GM21619 (cell line): Measurements from ENCODE around the gene SLC16A5.
"Not testable (repeated sequence)": the region's sequence is repeated elsewhere in the genome, so short reads cannot be mapped to it uniquely, and the experiment has no call there.

Experiments
- ATAC-seq: cut with Tn5 transposase; IDR thresholded peaks from one replicate; pipeline ENCODE4 v1.9.1; 2021; ENCODE audit not compliant: unreplicated experiment

Gene SLC16A5, protein sequence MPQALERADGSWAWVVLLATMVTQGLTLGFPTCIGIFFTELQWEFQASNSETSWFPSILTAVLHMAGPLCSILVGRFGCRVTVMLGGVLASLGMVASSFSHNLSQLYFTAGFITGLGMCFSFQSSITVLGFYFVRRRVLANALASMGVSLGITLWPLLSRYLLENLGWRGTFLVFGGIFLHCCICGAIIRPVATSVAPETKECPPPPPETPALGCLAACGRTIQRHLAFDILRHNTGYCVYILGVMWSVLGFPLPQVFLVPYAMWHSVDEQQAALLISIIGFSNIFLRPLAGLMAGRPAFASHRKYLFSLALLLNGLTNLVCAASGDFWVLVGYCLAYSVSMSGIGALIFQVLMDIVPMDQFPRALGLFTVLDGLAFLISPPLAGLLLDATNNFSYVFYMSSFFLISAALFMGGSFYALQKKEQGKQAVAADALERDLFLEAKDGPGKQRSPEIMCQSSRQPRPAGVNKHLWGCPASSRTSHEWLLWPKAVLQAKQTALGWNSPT

DNA sequence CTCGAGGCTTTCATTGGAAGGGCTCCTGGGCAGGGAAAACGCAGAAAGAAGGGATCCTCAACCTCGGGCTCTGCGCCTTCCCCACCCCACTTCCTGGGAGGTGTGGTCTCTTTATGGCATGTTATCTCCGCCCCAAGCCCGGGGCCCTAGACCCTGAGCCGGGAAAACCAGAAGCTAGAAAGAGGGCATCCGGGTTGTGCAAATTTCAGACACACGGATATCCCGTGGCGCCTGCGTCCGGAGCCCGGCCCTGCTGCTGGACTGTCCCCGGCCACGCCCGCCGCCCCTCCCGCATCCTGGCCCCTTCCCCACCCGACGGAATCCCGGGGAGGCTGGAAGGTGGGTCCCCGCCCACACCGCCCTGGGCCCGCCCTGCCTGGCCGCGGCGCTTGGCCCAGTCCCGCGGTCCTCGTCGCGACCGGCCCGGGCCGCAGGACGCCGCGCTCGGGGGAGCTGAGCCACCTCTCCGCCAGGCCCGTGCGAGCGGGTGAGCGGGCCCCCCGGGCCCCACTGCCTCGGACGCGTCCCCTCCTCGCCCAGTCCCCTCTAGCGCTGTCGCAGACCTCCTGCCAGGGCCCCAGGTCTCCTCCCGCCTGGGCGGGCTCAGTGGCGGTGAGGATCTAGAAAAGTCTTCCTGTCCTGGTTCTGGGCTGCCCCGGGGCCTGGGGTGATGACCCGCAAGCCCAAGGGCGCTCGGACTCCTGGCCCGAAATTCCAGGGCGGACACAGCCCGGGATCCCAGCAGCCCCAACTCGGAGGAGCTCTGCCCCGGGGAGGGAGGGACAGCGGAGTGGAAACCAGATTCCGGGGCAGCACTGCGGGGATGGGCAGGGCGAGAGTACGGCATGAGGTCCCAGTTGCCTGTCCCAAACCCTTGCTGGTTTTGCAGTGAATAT is at the start of gene SLC16A5:
Gene SLC16A5, plus strand, starts transcription at position 397 of the 896 bp plus-strand sequence. CDS start 5,683 bp downstream, outside the sequence.
- ATAC-seq, result peak; percentile 51

DNA sequence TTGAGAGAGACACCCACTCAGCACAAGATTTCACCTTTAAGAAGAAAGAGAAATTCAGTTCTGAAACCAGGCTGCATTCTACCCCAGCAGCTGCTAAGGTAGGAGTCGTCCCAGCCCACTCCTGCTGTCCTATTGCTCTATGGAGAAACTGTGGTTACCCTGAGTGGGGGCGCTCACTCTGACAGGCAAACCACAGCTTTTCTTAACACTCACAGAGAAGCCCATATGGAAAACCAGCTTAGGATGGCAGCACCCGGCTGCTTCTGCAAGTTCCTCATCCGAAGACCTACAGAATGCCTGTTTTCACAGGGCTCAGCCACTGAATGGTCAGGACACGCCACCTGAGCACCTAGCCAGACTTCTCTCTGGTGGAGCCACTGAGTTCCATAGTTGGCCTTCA is 48.5 kb upstream of the SLC16A5 start:
- no peak for ATAC-seq

DNA sequence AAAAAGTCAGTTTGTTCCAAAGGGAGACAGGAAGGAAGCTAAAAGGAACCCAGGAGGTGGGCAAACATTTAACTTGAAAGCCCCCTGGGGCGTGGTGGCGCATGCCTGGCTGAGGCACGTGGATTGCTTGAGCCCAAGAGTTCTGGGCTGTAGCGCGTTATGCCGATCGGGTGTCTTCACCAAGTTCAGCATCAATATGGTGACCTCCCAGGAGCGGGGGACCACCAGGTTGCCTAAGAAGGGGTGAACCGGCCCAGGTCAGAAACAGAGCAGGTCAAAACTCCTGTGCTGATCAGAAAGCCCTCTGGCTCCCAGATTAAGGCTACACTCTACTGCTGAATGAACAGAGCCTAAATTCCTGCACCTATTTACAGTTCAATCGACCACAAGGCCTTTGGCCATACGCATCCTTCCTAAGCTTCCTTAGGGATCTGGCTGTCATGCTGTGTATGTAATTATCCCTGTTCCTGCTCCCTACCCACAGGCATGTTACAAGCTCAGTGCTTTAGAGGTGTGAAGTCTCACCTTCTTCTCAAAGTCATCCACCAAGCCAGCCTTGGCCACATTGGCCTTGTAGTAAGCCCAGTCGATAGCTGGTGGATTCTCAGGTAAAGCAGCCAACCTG is 46.0 kb upstream of the SLC16A5 start:
- ATAC-seq, result no peak

DNA sequence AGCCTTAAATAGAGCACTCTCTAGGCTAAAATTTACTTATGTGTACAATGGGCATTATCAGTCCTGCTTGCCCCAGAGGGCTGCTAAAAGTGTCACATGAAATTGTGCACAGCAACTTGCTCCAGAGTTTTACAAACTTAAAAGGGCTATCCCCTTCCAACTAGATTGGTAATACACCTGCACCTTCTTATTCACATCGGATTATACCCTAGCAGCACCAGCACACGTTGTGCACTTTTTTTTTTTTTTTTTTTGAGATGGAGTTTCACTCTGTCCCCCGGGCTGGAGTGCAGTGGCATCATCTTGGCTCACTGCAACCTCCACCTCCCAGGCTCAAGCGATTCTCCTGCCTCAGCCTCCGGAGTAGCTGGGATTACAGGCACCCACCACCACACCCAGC is 44.0 kb upstream of the SLC16A5 start:
- ATAC-seq, result not testable (repeated sequence)

DNA sequence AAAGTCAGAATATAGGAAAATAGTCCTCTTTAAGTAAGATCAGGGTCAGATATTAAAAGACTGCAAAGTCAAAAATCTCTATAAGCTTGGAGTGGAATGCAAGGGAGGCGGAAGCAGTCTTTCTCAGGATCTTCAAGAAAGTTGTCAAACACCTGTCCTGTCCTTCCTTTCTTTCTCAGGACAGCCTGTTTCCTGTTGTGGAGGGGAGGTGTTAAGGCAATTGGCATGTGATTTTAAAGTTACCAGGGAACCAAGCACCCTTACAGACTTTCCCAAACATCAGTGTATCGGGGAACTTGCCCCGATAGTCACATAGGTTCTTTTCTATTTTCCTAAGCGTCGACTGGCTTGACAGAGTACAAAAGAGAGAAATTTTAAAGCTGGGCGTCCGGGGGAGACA is 43.0 kb upstream of the SLC16A5 start:
- ATAC-seq, result no peak

DNA sequence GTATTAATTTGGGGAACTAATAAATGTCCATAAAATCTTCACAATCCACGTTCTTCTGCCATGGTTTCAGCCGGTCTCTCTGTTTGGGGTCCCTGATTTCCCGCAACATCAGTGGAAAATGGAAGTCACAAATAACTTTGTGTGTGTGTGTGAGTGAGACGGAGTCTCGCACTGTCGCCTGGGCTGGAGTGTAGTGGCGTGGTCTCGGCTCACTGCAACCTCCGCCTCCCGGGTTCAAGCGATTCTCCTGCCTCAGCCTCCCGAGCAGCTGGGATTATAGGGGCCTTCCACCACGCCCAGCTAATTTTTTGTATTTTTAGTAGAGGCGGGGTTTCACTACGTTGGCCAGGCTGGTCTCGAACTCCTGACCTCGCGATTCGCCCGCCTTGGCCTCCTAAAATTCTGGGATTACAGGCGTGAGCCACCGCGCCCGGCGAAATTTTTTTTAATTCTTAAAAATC is 41.8 kb upstream of the SLC16A5 start:
- ATAC-seq, result not testable (repeated sequence)

DNA sequence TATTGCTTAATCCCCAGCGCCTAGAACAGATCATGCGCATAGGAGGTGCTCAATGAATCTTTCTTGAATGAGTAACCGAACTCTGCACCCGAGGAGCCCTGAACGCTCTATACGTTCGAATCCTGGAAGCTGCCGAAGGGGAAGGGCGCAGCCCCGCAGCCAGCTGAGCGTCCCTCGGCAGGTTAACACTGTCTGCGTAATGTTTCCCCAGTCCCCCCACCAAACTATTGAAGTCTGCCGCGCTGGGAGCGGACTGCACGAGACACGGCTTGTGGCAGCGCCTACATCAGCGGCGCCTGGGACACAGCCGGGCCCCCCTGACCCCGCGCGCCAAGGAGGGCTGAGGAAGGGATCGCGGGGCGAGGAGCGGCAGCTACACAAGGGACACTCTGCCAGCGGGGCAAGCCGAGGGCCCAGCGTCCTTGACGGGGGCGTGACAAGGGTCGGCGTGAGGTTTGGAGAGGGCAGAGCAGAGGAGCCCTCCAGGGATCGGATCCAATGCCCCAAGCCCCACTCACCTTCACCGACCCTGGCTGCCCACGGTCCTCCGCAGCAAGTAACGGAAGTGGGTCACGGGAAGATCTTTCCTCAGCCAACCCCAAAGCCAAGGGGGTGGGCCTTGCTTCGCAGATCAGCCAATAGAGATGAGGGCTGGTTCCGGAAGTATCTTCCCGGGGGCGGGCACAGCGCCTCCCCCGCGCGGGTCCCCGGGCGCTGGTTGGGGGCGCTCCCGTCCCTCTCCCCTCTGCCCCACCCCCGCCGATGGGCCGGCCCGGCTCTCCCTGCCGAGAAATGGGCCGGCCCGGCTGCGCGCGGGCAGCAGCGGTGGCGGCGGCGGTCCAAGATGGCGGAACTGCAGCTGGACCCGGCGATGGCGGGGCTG is 41.1 kb upstream of the SLC16A5 start, which contains the start of the genes ATP5PD and KCTD2:
Gene ATP5PD, minus strand, starts transcription at position 563 of the 883 bp plus-strand sequence. CDS start 4,319 bp downstream, outside the sequence.
Gene KCTD2, plus strand, starts transcription at position 819 of the 883 bp plus-strand sequence. Its CDS starts 26 bp downstream, at position 845.
- peak; percentile 94 for ATAC-seq

DNA sequence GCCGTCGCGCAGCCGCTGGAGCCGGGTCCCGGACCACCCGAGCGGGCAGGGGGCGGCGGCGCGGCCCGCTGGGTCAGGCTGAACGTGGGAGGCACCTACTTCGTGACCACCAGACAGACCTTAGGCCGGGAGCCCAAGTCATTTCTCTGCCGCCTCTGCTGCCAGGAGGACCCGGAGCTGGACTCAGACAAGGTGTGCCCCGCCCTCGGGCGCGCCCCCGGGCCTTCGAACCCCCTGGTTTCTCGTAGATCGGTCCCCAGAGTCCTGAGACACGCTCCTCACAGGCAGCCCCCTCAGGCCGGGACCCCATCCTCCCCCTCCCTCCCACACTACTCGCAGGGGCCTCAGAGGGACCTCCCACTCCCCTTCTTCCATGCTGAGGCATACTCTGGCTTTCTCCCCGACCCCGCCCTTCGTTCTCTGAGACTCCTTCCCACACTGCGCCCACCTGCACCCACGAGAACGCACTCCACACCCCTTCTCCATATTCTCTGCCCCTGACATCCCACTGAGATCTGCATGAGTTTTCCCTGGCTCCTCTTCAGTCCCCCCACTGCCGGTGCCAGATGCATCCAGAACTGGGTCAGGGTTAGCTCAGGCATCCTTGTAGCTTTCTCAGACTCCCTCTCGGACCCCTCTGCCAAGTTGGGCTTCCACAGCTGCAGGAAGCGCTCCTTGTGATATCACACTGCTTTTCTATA is 40.2 kb upstream of the SLC16A5 start:
- peak; percentile 13 for ATAC-seq

DNA sequence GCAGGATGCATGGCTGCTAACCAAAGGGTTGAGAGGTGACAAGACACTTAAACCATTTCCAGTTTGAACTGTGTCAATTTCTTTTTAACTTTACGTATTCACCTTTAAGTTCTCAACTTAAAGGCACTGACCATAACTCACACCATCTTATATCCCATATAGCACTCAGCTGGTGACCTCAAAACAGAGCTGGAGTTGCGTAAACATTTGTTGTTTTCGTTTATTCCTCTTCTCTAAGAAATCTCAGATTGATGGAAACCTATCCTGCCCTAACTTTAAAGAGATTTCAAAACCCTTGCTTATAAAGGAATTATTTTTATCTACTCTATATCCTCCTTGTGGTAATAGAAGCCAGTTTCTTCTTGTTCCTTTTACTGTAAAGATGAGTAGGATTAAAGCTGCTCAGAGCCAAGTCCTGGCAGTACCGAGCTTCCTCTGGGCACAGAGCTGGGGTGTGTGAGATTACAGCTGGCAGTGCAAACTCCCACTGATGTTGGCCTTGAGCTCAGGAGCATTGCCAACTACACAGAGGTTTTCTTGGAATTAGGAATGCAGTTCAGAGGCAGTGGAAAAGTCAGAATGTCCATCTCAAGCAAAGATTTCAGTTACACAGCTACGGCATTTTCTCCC is 39.4 kb upstream of the SLC16A5 start:
- ATAC-seq, result no peak

DNA sequence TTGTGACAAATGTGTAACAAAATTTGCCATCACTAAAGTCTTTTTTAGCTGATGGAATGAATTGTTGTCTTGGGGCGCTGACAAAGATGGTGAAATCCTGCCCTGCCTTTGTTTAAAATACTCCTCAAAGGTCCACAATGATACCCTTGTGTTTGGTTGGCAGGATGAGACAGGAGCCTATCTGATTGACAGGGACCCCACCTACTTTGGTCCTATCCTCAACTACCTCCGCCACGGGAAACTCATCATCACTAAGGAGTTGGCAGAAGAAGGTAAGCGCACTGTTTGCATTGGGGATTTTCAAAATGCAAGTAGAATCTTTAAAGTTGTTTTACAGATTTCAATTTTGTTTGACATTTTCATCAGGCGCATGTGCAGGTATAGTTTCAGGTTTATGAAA is 38.7 kb upstream of the SLC16A5 start:
- ATAC-seq, result no peak

DNA sequence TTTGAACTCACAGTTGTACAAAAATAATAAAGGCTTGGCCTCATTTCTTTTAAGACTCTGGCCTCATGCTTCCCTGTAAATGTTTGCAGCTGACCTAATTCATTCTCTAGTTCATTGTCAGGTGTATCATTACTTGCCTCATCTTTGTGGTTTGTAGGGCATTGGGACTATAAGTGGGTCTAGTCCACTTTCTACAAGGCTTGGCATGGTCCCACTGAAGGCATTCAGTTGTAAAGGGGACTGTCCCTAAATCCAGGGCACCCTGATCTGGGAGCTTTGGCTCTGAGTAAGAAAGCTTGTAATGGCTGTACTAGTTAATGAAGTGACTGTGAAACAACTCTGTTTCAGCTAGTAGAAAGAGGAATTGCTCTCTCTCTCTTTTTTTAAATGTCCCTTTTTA is 38.0 kb upstream of the SLC16A5 start:
- ATAC-seq, result no peak

DNA sequence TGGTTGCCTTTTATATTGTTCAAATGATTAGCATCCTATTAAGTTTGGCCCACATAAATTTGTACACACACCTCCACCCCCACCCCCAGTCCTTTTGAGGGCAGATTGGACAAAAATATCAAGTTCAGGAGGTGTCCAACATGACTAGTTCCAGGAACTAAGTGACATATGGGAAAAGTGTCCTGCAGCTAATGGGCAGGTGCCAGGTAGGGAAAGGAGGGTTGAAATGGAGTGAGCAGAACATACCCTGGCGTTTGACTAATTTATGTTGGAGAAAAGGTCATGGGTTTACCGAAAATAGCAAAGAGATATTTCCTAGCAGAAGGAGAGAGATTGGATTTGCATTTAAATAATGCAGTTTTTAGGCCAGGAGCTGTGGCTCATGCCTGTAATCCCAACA is 35.8 kb upstream of the SLC16A5 start:
- no peak for ATAC-seq

DNA sequence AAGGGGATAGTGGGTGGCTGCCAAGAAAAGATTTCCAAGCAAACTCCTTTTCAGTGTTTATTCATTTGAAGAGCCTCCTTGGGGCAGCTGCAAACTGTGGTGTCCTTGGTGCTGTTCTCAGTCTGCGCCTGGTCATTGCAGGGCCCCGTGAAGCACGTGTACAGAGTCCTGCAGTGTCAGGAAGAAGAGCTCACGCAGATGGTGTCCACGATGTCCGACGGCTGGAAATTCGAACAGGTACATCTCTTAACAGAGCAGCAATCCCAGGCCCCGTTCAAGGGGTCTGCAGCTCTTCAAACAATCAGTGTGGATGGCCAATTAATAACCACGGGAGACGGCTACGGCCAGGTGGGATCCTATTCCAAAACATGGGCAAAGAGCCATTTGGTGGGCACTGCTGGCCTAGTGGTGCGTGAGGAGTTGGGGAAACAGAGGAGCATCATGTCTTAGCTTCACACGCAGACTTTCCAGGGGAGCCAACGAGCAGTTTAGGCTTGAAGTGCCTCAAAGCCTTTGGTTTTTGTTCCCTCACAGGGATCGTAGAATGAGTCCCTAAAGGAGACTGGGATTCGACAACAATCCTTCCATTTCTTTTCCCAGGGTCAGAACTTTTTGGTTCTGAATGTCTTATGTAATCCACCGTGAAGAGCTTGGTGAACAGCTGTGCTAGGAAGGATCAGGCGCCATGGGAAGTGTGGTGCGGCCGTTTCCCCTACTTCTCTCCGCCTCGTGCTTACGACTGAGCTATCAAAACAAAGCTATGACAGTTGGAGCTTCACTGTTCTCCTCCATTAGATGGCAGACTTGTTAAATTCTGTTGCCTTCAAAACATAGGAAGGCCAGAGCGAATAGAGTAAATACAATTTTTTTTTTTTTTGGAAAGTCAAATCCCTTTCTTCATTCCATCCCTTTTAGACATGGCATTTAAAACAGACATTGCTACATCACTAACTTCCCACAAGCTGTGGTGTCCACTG is 28.1 kb upstream of the SLC16A5 start:
- ATAC-seq, result no peak

DNA sequence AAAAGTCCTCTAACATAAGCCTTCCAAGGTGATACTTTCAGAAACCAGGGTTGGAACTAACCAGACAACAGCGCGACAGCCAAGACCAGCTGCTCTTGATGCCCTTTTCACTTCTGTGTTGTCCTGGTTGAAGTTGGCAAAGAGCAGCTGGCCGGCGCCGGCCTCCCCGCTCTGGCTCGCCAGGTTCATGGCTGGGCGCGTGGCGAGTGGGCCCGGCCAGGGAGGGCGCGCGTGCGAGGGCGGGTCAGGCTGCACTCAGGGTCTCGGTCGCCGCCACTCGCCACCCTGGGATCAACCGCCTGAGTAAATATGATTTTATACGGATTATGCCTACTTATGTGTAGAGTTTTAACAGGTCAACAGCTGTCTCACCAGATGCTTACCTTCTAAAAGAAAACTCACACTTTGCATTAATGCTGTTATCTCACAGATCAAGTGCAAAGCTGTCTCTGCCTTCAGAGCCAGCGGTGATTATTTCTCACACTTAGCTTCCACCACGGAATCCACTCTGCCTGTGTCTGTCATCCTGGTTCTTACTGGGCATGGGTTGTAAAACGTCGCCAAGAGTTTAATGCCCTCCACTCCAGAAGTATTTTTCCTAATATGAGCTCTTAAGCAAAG is 27.2 kb upstream of the SLC16A5 start:
- ATAC-seq, result no peak

DNA sequence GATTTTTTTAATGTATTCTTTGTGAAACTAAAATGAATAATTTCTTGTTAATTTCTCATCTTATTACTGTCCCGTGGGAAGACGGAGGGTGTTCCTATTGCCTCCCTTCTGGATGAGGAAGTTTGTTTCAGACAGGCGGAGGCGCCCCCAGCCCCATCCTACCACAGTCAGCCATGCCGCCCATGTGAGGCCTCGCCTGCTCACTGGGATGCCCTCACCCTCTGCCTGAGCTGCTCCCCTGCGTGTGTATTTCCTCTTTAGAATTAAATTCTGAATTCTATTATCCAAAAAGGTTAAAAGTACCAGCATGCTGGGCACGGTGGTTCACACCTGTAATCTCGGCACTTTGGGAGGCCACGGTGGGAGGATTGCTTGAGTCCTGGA is 26.7 kb upstream of the SLC16A5 start:
- no peak for ATAC-seq

DNA sequence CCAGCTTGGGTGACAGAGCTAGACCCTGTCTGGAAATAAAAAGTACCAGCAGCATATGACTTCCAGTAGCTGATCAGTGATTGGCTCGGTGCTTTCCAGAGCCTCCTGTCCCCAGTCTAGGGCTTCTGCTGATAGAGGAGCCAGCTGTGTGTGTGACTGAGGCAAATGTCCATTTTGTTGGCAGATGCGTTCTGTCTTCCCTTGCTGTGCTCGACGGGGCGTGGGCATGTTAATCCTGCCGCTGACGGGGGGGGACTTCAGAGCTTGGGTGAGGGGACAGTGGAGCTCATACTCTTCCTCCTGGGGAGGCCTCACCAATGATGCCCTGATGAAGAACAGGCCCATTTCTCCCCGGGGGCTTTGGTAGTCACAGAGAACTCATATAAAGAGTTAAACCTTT is 26.1 kb upstream of the SLC16A5 start:
- ATAC-seq, result no peak

DNA sequence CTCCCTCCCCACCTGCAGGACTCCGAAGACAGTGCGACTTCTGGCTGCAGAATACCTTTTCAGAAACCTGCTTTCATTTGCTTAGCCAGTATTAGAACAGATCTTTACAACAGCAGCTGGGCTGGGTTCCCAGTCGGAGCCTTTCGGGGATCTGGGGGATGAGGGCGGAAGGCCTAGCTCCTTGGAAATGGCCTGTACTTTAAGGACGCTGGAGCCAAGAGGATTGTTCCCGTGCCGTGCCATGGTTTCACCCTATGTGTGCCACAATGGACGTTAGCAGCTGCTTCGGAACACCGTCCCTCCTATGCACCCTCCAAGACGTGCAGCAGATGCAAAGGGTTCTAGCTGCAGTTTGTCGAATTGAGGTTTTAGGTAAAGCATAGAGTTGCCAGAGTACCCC is 24.6 kb upstream of the SLC16A5 start:
- ATAC-seq, result no peak
